ENCODE measurements around the gene SLC5A5. TPM values are rescaled to one million over a fixed set of nuclear protein-coding genes. Genes with fewer than 3 reads are reported as not detected.

SLC5A5 gene
- total RNA-seq (2022; extraction: Qiagen RNA extraction; ENCODE audit: low read depth): 0.13 to 0.24 TPM (median 0.13 TPM) in 5 replicates

GRCh38 chr19:17871878-17872250 is at the start of gene SLC5A5:
Gene SLC5A5, plus strand, starts transcription at chr19:17871945. Its CDS starts 375 bp downstream, at chr19:17872320.

GRCh38 chr19:17847538-17848366 is 24.0 kb upstream of the SLC5A5 start, which contains the start of gene JAK3:
Gene JAK3, minus strand, starts transcription at chr19:17847982. Its CDS starts 3,565 bp downstream, at chr19:17844417.

GRCh38 chr19:17859533-17860330 is 12.0 kb upstream of the SLC5A5 start, which contains the start of gene RPL18A:
Gene RPL18A, plus strand, starts transcription at chr19:17859910. Its CDS starts 47 bp downstream, at chr19:17859957.

GRCh38 chr19:17932485-17933338 is 61.0 kb downstream of the SLC5A5 start, which contains the start of gene CCDC124:
Gene CCDC124, plus strand, starts transcription at chr19:17933015. Its CDS starts 3,406 bp downstream, at chr19:17936421.

Other genes starting within 250 kb of the SLC5A5 start
- gene UNC13A, start 183.6 kb upstream of the SLC5A5 start, total RNA-seq (2022; extraction: Qiagen RNA extraction; ENCODE audit: low read depth): 1.6 to 2.2 TPM (median 1.8 TPM) in 5 replicates
- gene MAP1S, start 152.5 kb upstream of the SLC5A5 start, total RNA-seq (2022; extraction: Qiagen RNA extraction; ENCODE audit: low read depth): 26.1 to 33.6 TPM (median 30.2 TPM) in 5 replicates
- 16.5 to 22.2 TPM (median 19.9 TPM) in 5 replicates for gene FCHO1, start 120.5 kb upstream of the SLC5A5 start, total RNA-seq (2022; extraction: Qiagen RNA extraction; ENCODE audit: low read depth)
- gene B3GNT3, start 76.8 kb upstream of the SLC5A5 start, total RNA-seq (2022; extraction: Qiagen RNA extraction; ENCODE audit: low read depth): 3.2 to 4.3 TPM (median 3.9 TPM) in 5 replicates
- gene INSL3, start 50.4 kb upstream of the SLC5A5 start, total RNA-seq (2022; extraction: Qiagen RNA extraction; ENCODE audit: low read depth): 0.30 to 0.59 TPM (median 0.52 TPM) in 5 replicates
- gene JAK3, start 24.0 kb upstream of the SLC5A5 start, total RNA-seq (2022; extraction: Qiagen RNA extraction; ENCODE audit: low read depth): 0.20 to 0.43 TPM (median 0.26 TPM) in 5 replicates
- gene RPL18A, start 12.0 kb upstream of the SLC5A5 start, total RNA-seq (2022; extraction: Qiagen RNA extraction; ENCODE audit: low read depth): 2,010 to 2,240 TPM (median 2,067 TPM) in 5 replicates
- gene CCDC124, start 61.1 kb downstream of the SLC5A5 start, total RNA-seq (2022; extraction: Qiagen RNA extraction; ENCODE audit: low read depth): 87.8 to 113 TPM (median 92.8 TPM) in 5 replicates
- 0.22 to 0.76 TPM (median 0.63 TPM) in 5 replicates for gene KCNN1, start 95.2 kb downstream of the SLC5A5 start, total RNA-seq (2022; extraction: Qiagen RNA extraction; ENCODE audit: low read depth)
- gene ARRDC2, start 136.2 kb downstream of the SLC5A5 start, total RNA-seq (2022; extraction: Qiagen RNA extraction; ENCODE audit: low read depth): 21.0 to 28.4 TPM (median 25.9 TPM) in 5 replicates
- not detected in 5 replicates for gene IL12RB1, start 215.0 kb downstream of the SLC5A5 start, total RNA-seq (2022; extraction: Qiagen RNA extraction; ENCODE audit: low read depth)
- 1.7 to 2.3 TPM (median 2.0 TPM) in 5 replicates for gene MAST3, start 225.8 kb downstream of the SLC5A5 start, total RNA-seq (2022; extraction: Qiagen RNA extraction; ENCODE audit: low read depth)